NCI-H460 (cell line): Measurements from ENCODE around the gene PPP2R5C. TPM values are rescaled to one million over a fixed set of nuclear protein-coding genes. Genes with fewer than 3 reads are reported as not detected.
A peak's percentile ranks its signal among the peaks of the same experiment; 100 is the strongest.

Experiments used
- DNase-seq: peaks from one replicate; pipeline ENCODE4 v3.0.0-alpha.2; 2016; ENCODE audit warnings: low read depth; ENCODE audit errors: extremely low read depth
- total RNA-seq: library from RNA; depleted of rRNA; stranded (reverse); fragments of >200 nt; shearing (Covaris generic); gene quantifications from 2 replicates; pipeline ENCODE4 v1.2.3, GENCODE V29; 2014

The PPP2R5C gene
- total RNA-seq, 1 experiment from 2014 or later = 352 TPM

DNA sequence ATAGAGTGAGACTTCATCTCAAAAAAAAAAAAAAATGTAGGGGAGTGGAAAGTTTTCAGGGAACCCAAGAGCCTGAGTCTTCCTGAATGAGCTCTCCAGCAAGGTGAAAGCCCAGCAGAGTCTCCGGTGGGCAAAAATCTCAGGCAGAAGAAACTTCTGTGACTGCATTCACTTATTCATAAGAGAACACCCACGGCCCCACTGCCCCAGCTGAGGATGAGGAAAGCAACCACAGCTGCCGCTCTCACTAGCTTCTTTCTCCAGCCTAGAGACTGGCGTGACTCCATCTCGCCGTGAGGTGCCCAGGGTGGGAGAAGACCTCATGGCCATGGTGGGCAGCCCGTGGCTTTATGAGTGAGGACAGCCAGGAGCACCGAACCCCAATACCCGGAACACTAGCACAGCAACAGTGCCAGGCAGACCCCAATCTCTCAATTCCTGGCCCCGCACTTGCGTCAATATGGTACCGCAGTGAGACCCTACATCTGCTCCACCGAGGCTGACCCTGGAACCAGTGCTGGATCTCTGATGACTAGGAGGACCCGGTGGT is 173.2 kb downstream of the PPP2R5C start:
- DNase-seq = no peak

GRCh38 chr14:101937926-101938767 is 176.6 kb downstream of the PPP2R5C start:
- no peak for DNase-seq

DNA sequence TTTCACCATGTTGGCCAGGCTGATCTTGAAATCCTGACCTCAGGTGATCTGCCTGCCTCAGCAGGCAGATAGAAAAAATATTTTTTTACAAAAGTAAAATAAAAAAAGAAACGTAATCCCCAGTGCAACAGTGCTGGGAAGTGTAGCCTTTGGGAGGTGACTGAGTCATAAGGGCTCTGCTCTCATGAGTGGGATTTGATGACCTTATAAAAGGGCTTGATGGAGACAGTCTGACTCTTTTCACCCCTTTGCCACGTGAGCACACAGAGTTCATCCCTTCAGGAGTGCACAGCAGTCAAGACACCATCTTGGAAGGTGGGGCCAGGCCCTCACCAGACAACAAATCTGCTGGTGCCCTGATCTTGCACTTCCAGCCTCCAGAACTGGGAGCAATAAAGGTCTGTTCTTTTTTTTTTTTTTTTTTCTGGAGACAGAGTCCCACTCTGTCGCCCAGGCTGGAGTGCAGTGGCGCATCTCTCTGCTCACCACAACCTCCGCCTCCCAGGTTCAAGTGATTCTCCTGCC is 178.2 kb downstream of the PPP2R5C start:
- DNase-seq = no peak

GRCh38 chr14:101944451-101944850 is 182.9 kb downstream of the PPP2R5C start:
- DNase-seq = no peak

- no peak for DNase-seq
Measured at GRCh38 chr14:101945171-101945570, 183.7 kb downstream of the PPP2R5C start.

DNA sequence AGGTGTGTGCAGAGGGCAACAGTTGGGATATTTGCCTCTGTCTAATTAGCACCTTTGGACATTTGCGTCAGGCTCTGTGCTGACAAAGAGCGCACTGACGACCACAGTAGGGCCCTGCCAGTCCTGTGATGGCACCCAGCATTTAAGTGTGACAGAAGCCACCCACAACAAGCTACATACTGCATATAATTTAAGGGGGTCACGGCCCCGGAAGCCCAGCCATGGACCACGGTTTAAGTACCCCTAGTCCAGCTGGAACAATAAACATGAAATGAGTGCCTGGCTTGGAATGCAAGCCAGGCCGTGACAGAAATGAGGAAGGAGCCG is 186.0 kb downstream of the PPP2R5C start:
- no peak for DNase-seq

GRCh38 chr14:101947904-101948665 is 186.6 kb downstream of the PPP2R5C start:
- peak; percentile 100 for DNase-seq

GRCh38 chr14:101948666-101949216 is 187.2 kb downstream of the PPP2R5C start:
- no peak for DNase-seq

DNA sequence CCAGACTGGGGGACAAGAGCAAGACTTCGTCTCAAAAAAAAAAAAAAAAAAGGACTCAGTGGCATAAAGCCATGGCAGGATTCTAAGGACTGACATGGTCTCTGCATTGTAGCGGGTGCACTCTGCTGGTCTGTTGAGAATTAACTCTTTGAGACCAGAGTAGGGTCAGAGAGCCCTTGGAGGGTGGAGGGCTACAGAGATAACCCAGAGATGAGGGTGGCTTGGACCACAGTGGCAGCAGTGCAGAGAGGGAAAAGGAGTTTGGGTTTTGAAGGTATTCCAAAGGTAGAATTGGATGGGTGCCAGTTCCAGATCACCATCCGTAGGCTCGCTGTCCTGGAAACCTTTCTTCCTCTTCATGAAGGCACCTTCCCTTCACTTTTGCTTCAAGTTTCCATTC is 188.6 kb downstream of the PPP2R5C start:
- no peak for DNase-seq

DNA sequence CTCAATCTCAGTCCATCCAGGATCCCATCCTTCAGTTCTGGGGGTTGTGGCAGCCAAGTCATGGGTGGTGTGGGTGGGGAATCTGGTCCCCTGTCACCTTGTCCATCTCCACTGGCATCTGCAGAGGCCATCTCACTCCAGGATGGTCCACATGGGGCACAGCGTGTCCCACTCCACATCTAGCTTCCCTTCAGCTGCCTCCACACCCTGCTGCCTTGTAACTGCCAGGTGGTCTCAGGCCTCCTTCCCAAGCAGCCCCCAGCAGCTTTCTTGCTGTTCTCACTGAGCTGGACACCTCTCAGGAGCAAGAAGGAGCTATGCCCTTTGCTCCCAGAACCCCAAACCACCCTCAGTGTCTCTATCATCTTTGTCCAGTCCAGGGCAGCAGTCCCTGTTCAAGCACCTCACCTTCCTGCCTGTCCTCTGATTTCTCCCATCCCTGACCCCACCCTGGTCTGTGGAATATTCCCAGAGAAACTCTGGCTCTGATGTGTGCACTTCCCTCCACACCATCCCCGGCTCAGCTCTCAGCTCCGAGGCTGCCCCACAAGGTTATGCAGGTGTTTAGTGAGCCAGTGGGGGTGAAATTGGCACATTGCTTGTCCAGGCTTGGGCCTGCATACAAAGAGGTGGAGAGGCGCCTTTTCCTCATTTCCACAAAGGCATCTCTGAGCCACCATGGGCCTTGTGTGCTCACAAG is 189.2 kb downstream of the PPP2R5C start:
- no peak for DNase-seq

GRCh38 chr14:101953151-101953550 is 191.6 kb downstream of the PPP2R5C start:
- no peak for DNase-seq

GRCh38 chr14:101954501-101954900 is 193.0 kb downstream of the PPP2R5C start:
- DNase-seq = no peak

DNA sequence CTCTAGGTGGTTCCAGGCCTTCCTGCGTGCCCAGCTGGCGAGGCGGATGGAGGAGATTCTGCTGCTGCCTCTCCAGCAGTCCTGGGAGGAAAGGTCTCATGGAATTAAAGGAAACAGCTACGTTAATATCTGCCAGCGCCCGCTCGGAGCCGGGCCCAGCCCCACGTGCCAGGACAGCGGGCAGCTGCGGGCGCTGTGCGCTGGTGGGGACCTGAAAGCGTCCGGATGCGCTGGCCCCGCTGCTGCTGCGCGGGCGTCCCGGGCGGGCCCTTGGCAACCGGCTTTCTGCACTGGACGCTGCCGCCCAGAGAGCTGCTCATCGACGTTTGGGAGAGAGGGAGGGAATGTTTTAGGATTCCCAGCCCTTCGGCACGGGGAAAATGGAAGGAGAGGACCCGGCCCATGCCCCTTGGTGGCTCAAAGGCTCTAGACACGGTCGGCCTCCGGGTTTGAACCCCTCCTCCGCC is 194.2 kb downstream of the PPP2R5C start:
- DNase-seq = no peak

- DNase-seq = no peak
Measured at GRCh38 chr14:101956179-101956885, 194.8 kb downstream of the PPP2R5C start.

DNA sequence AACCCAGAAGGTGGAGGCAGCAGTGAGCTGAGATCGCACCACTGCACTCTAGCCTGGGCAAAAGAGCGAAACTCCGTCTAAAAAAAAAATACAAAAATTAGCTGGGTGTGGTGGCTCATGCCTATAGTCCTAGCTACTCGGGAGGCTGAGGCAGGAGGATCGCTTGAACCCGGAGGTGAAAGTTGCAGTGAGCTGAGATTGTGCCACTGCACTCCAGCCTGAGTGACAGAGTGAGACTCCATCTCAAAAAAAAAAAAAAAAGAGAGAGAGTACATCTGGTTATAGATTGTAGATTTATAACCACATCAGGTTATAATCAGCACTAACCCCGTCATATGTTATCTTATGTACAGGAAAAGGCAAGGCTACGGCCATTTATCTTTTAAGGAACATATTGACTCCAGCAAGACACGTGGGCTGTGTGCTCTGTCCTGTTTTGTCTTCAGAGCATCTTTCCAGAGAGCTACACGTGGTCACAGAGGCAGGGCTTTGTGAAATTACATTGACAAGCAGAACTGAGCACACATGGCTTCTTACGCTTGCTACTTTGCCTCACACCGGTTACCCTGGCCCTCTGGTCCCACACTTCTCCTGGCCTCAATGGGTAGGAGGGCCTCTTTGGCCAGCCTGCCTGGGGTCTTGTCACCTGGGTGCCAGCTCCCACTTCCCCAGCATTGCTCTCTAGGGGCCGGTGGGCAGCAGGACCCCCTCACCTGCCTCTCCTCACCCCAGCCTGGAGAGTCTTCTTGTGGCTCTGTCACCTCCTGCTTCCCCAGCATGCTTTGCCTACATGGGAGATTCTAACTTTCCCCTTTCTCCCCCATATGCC is 196.1 kb downstream of the PPP2R5C start:
- no peak for DNase-seq

GRCh38 chr14:101958418-101959180 is 197.1 kb downstream of the PPP2R5C start:
- DNase-seq = no peak

DNA sequence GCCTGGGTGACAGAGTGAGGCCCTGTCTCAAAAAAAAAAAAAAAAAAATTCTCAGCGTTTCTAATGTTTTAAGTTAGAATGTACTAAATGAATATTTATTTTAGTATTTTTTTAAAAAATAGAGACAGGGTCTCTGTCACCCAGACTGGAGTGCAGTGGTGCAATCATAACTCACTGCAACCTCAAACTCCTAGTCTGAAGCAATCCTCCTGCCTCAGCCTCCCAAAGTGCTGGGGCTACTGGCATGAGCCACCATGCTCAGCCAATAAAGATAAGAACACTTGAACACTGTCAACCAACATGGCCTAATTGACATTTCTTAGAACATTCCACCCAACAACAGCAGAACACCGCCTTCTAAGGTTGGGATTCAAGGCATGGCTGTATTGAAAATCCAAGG is 197.8 kb downstream of the PPP2R5C start:
- no peak for DNase-seq

GRCh38 chr14:101960225-101960624 is 198.7 kb downstream of the PPP2R5C start:
- no peak for DNase-seq
